Right lobe of liver (tissue), 6 donors: Measurements from ENCODE around the gene ZNF823. TPM values are rescaled to one million over a fixed set of nuclear protein-coding genes. Genes with fewer than 3 reads are reported as not detected.
"Not testable (repeated sequence)": the region's sequence is repeated elsewhere in the genome, so short reads cannot be mapped to it uniquely, and the experiment has no call there.

ENCODE experiments used
- ATAC-seq, 4 donors: fragments of 200-7000 bp; cut with Tn5 transposase; one replicate each; pipeline ENCODE4 v1.9.1; 2020; ENCODE audit warnings: mild to moderate bottlenecking in 4 of 4, moderate library complexity in 4 of 4
- DNase-seq, 3 donors: peaks; one replicate each; pipeline ENCODE4 v3.0.0-alpha.2; 2020
- H3K27ac ChIP-seq, 3 donors: fragments of 200-600 bp; one replicate each; pipeline ENCODE4 v1.8.0; 2022
- H3K27me3 ChIP-seq, 2 donors: fragments of 200-600 bp; one replicate each; pipeline ENCODE4 v1.8.0; 2022
- H3K36me3 ChIP-seq, 4 donors: fragments of 200-600 bp; sonication (generic) in 1 of 4; one replicate each; pipeline versions ENCODE4 v1.5.1 to v1.8.0; 2017 to 2022; ENCODE audit warnings: control low read depth in 1 of 4
- H3K4me1 ChIP-seq, 4 donors: fragments of 200-600 bp; sonication (generic) in 1 of 4; one replicate each; pipeline versions ENCODE4 v1.5.1 to v1.8.0; 2017 to 2022; ENCODE audit warnings: control low read depth in 1 of 4
- H3K4me3 ChIP-seq, 3 donors: fragments of 200-600 bp; one replicate each; pipeline ENCODE4 v1.8.0; 2022
- H3K9me3 ChIP-seq, 4 donors: fragments of 200-600 bp; sonication (generic) in 1 of 4; one replicate each; pipeline versions ENCODE4 v1.5.1 to v1.8.0; 2017 to 2022; ENCODE audit warnings: control low read depth in 1 of 4
- POLR2A ChIP-seq: fragments of 450-650 bp; IDR thresholded peaks from one replicate; pipeline ENCODE4 v1.6.1; 2017; ENCODE audit warnings: antibody characterized with exemption, mild to moderate bottlenecking
- WGBS: methylation state at CpG from one replicate; pipeline ENCODE4 v1.1.6; 2018; ENCODE audit warnings: low coverage, low lambda C conversion rate; ENCODE audit not compliant: insufficient coverage; ENCODE audit errors: missing lambda C conversion rate; 5-methylcytosine and 5-hydroxymethylcytosine counted together
- intact Hi-C, 2 donors: fragments of 100-400 bp; cut with DNase I; formaldehyde crosslinking; loops; one replicate each; pipeline versions ENCODE4 v1.11.2 to v1.14.1; 2022
- total RNA-seq, 6 experiments: library from RNA; depleted of rRNA in 2 of 6; stranded (reverse); fragments of >200 nt in 2 of 6; fragmentation: NEBNext Ultra II Directional in 3 of 6; extraction: Animal tissue kit (Norgen Biotek cat#: 25700) in 3 of 6; gene quantifications; one replicate each; pipeline versions ENCODE4 v1.1.0 to v1.2.4, GENCODE V29; 2016 to 2023
- TF ChIP-seq, protein P1 (sequence below), 4 donors: fragments of 200-600 bp in 3 of 4; fragments of 450-650 bp in 1 of 4; IDR thresholded peaks; one replicate each; pipeline versions ENCODE4 v1.5.1 to v1.8.0; 2016 to 2022; ENCODE audit warnings: antibody characterized with exemption in 4 of 4, mild to moderate bottlenecking in 2 of 4
- donor health status: DM: no; HTN: yes; CAD: no.
- donor health status: DM: no; HTN: no; CAD: no.
- donor health status: DM: no; HTN: no; CAD: no.
- donor health status: DM: no; HTN: yes; CAD: no.
- donor health status: DM: no; HTN: yes; CAD: no.

Gene ZNF823
- total RNA-seq, 6 experiments from 2014 or later = 2.9 to 5.1 (median 3.4) TPM

DNA sequence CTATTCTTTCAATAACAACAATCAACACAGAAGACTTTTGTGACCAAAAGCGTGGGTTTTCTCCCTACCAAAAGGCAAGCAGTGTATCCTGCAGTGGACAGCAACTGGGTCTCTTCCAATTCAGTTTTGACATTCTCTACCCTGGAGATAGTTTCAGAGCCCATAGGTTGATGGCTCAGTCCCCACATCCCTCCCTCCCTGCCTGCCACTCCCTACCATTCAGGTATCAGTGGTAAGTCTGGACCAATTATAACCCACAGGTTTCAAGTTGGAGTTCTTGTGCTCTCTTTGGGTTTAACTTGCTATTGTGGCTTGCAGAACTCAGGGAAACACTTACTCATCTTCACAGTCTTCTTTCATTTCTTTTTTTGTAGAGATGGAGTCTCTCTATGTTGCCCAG, 60.2 kb downstream of the ZNF823 start:
- H3K4me3 ChIP-seq = no peak overlapping the region
- intact Hi-C loops = no loop called here
- no peaks in the 10 kb centered on the region for H3K27me3 ChIP-seq
- no peak overlapping the region for H3K27ac ChIP-seq
- no peaks in the 10 kb centered on the region for H3K9me3 ChIP-seq
- TF ChIP-seq POLR2A = no peak
- TF ChIP-seq, protein P1, sequence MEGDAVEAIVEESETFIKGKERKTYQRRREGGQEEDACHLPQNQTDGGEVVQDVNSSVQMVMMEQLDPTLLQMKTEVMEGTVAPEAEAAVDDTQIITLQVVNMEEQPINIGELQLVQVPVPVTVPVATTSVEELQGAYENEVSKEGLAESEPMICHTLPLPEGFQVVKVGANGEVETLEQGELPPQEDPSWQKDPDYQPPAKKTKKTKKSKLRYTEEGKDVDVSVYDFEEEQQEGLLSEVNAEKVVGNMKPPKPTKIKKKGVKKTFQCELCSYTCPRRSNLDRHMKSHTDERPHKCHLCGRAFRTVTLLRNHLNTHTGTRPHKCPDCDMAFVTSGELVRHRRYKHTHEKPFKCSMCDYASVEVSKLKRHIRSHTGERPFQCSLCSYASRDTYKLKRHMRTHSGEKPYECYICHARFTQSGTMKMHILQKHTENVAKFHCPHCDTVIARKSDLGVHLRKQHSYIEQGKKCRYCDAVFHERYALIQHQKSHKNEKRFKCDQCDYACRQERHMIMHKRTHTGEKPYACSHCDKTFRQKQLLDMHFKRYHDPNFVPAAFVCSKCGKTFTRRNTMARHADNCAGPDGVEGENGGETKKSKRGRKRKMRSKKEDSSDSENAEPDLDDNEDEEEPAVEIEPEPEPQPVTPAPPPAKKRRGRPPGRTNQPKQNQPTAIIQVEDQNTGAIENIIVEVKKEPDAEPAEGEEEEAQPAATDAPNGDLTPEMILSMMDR (IDR thresholded peaks at IDR 0.05) = no peak
- no peaks in the 10 kb centered on the region for H3K4me1 ChIP-seq
- DNase-seq (no peak), ATAC-seq (no peak)
- 90% methylated on average over 1 of the region's 1 CpG for WGBS
- H3K36me3 ChIP-seq = no peaks in the 10 kb centered on the region

DNA sequence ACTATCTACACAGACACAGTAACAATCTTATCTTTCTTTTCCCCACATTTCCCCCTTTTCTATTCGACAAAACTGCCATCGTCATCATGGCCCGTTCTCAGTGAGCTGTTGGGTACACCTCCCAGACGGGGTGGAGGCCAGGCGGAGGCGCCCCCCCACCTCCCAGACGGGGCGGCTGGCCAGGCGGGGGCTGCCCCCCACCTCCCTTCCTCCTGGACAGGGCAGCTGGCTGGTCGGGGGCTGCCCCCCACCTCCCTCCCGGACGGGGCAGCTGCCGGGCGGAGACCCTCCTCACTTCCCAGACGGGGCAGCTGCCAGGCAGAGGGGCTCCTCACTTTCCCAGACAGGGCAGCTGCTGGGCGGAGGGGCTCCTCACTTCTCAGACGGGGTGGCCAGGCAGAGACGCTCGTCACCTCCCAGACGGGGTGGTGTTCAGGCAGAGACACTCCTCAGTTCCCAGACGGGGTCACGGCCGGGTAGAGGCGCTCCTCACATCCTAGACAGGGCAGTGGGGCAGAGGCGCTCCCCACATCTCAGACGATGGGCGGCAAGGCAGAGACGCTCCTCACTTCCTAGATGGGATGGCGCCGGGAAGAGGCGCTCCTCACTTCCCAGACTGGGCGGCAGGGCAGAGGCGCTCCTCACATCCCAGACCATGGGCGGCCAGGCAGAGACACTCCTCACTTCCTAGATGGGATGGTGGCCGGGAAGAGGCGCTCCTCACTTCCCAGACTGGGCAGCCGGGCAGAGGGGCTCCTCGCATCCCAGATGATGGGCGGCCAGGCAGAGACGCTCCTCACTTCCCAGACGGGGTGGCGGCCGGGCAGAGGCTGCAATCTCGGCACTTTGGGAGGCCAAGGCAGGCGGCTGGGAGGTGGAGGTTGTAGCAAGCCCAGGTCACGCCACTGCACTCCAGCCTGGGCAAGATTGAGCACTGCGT, 61.8 kb downstream of the ZNF823 start:
- not testable (repeated sequence) for H3K9me3 ChIP-seq

DNA sequence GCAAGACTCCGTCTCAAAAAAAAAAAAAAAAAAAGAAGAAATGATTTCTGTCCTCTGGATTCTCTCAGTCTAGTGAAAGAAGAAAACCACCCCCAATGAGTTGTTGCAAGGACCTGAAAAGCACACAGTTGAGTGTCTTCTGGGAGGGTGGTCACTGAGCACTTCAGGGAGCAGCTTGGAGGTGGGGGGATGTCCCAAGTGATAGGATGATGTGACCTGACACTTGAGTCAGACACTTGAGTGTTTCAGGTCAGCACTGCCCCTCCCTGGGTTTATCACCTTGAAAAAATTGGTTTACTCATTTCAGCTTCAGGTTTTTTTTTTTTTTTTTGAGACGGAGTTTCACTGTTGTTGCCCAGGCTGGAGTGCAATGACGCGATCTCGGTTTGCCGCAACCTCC, 63.2 kb downstream of the ZNF823 start:
- H3K4me3 ChIP-seq = no peak overlapping the region
- WGBS = 98% methylated on average over 5 of the region's 6 CpGs
- H3K9me3 ChIP-seq = no peaks in the 10 kb centered on the region
- intact Hi-C loops = no loop called here
- no peak overlapping the region for H3K27ac ChIP-seq
- H3K4me1 ChIP-seq = no peaks in the 10 kb centered on the region
- H3K36me3 ChIP-seq = no peaks in the 10 kb centered on the region
- no peak for DNase-seq
- TF ChIP-seq, protein P1 (IDR thresholded peaks at IDR 0.05) = no peak
- no peak for TF ChIP-seq POLR2A
- no peak for ATAC-seq
- H3K27me3 ChIP-seq = no peaks in the 10 kb centered on the region

More for the DNA sequence above, 61.8 kb downstream of the ZNF823 start:
- intact Hi-C loops, ATAC-seq, H3K36me3 ChIP-seq, H3K27me3 ChIP-seq, DNase-seq, H3K27ac ChIP-seq, H3K4me1 ChIP-seq, H3K4me3 ChIP-seq: not testable (repeated sequence)
- WGBS = 85% methylated on average over 5 of the region's 47 CpGs

DNA sequence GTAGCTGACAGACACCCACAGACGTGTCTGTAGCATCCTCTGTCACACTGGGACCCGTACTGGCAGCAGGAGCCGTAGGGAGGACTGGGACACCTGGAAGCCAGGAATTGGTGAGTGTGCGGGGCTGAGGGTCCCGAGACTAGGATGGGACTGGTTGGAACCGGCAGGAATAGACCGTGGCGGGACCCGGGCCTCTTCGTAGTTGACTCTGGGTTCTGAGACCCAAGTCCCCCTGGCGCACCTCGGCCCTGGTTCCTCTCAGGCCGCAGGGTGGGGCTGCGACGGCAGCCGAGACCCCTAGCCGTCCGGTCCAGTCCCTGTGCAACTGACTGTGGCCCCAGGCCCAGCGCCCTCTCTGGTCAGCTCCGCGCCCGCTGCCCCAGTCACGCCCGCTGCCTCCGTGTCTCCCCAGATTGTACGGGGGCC, 64.7 kb downstream of the ZNF823 start:
- peak; percentile 22 to 64 (median 29) for ATAC-seq
- H3K4me3 ChIP-seq = peak overlapping the region in 2 of 3 donors; percentile 21 to 34
- H3K27me3 ChIP-seq = no peaks in the 10 kb centered on the region
- TF ChIP-seq, protein P1 (IDR thresholded peaks at IDR 0.05) = no peak
- no peak for TF ChIP-seq POLR2A
- intact Hi-C loops = no loop called here
- no peak overlapping the region for H3K27ac ChIP-seq
- WGBS = 19% methylated on average over 7 of the region's 26 CpGs
- DNase-seq = no peak
- no peaks in the 10 kb centered on the region for H3K36me3 ChIP-seq
- no peaks in the 10 kb centered on the region for H3K4me1 ChIP-seq
- no peaks in the 10 kb centered on the region for H3K9me3 ChIP-seq

DNA sequence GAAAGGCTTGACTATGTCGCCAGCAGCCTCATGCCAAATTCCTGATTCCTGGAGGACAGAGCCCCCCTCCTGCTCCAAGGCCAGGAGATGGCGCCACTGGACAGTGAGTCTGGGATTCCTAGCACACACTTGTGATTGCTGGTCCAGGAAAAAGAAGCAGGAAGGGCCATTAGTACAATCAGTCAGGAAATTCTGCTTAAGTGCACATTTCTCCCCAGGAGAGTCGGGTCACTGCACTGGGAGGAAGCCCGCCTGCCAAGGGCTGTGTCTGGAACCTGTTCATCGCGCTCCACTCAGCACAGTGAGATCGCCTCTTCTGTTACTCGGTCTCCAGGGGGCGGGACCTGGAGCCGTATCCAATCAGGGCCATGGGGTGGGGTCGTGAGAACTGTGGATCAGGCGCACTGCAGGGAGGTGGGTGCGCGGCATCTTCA, 65.1 kb downstream of the ZNF823 start:
- Histone ChIP-seq H3K4me3 (peak overlapping the region in 2 of 3 donors; percentile 21 to 34), H3K9me3 (no peaks in the 10 kb centered on the region), H3K27me3 (no peaks in the 10 kb centered on the region), H3K4me1 (no peaks in the 10 kb centered on the region), H3K36me3 (no peaks in the 10 kb centered on the region), H3K27ac (no peak overlapping the region)
- DNase-seq = peak in 2 of 3 donors; percentile 58 to 61
- ATAC-seq = peak; percentile 71 to 88 (median 84)
- TF ChIP-seq, protein P1 (IDR thresholded peaks at IDR 0.05) = peak in 3 of 4 donors; percentile 48 to 58 (median 50)
- no peak for TF ChIP-seq POLR2A
- intact Hi-C loops = no loop called here
- WGBS = 39% methylated on average over 2 of the region's 14 CpGs
